ENCODE data around the gene RIPOR1.
A peak's percentile ranks its signal among the peaks of the same experiment; 100 is the strongest.

Gene RIPOR1

GRCh38 chr16:67555795-67556212, 27.2 kb downstream of the RIPOR1 start:
- no peak for DNase-seq

GRCh38 chr16:67558859-67559258, 30.2 kb downstream of the RIPOR1 start:
- no peak for DNase-seq

DNA sequence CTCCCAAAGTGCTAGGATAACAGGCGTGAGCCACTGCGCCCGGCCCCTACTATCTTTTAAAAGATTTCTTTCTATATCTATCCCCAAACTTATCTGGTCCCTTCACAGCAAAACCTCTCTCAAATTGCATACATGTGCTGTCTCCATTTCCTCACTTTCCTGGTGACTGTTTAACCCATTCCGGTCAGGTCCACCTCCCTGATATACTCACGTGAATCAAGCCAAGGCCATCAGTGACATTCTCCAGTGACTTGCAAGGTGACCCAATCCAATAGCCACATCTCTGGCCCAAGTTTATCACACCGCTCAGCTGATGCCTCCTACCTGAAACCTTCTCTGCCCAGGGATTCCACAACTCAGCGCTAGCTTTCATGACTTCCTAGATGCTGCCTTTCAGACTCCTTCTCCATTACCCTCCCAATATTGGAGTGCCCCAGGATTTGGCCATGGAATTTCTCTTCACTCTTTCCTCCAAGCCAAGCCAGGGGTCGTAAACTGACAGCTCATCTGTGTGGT, 32.3 kb downstream of the RIPOR1 start:
- no peak for DNase-seq

DNA sequence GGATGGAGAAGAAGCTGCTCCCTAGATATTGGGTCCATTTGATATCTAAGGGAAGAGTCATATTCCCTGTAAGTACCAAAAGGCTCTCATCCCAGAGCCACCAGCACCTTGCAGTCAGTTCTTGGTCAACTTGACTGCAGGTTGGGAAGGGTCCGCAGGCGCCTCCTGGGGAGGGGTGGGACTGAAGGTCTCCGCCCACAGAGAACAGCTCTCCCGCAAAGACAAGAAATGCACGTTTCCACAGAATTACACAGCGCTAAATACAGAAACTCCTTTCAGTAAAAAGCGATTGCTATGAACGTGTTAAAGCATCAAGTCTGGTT, 32.8 kb downstream of the RIPOR1 start:
- no peak for DNase-seq

GRCh38 chr16:67561824-67562525, 33.3 kb downstream of the RIPOR1 start:
- DNase-seq: peak in 55 of 56 donors; percentile 76 to 98 (median 94)

DNA sequence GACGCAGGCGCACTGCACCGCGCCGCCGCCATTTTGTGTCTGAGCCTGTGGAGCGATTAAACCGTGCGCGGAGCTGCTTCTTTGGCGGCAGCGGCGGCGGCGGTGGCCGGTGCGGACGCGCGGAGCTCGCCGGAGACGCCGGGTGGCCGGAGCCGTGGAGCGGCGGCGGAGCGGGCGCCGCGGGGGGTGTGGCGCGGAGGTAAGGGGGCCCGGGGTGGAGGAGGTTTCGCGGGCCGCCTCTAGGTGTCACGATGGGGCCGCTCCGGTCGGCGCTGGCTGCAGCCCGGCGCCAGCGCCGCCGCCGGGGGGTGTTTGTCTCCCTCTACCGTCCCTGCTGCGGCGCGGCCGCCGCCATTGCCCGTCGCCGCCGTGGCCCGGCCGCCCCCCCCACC, 33.9 kb downstream of the RIPOR1 start, which contains the start of gene CTCF:
CTCF (plus strand) TSS at position 1 of the 392 bp plus-strand sequence. CDS start 48,307 bp downstream, outside the sequence.
- DNase-seq: peak in 46 of 56 donors; percentile 55 to 93 (median 83)

DNA sequence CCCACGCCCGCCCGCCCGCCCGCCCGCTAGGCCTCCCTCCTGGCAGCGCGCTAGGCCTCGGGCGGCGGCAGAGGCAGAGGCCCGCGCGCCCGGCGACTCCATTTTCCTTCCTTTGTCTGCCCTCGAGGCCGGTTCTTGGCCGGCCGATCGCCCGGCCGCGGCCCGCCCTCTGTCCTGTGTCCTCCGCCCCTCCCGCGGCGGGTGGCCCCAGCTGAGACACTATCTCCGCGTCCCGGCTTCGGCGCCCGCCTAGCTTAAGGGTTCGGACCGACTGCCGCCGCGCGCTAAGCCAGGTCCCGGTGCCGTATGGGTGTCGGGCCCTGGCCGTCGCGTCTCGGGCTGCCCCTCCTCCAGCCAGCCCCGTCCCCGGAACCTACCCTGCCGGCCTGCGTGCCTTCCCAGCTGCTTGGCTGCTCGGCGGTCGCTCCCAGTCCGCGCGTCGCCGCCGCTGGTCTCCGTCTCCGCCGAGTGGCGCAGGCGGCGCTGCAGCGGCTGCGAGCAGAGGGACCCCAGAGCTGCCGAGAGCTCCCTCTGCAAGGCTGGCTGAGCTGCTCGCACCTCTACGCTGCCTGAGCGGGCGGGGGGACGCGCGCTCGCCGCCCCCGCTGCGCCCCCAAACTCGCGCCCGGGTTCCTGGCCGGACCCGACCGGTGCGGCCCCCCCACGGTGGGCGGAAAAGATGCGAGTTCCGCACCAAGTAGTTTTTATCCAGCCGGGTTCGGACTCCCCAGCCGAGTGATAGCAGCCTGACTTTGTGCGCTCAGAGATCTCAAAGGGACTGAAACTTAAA, 34.5 kb downstream of the RIPOR1 start:
- peak in 44 of 56 donors; percentile 26 to 82 (median 66) for DNase-seq

DNA sequence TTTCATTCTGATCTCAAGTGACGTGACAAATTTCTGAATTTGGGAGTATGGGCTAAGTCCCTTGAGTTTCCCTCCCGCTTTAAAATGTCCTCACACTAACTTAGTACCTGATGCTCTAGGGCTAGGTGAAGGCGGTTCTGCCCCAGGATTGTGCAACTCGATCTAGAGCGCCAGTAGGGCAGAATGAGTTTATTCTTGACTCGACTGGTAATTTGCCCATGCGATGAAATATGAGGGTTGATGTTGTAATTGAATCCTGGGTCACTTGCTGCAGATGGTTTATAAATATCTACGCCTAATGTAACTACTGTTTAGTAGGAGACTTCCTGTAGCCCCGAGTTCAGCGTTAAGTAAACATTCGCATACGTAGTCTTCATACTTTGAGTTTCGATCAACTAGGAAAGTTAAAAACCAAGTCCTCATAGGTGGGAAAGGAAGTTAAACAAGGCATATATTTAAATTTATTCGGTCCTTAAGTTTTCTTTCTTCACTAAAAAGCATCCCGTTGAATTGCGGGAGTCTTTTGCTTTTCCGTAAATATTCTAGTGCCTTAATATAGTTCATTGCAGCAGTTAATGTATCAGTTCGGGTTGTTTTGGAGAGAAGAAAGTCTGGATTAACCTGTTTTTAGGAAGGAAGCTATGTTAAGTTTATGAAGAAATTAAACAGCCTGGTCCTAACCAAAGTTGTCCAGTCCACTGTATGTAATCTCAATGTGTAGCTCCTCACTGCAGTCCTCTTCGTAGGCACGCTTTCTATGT, 35.3 kb downstream of the RIPOR1 start:
- no peak for DNase-seq

- no peak for DNase-seq
Observed at GRCh38 chr16:67565470-67566100, 37.0 kb downstream of the RIPOR1 start.

DNA sequence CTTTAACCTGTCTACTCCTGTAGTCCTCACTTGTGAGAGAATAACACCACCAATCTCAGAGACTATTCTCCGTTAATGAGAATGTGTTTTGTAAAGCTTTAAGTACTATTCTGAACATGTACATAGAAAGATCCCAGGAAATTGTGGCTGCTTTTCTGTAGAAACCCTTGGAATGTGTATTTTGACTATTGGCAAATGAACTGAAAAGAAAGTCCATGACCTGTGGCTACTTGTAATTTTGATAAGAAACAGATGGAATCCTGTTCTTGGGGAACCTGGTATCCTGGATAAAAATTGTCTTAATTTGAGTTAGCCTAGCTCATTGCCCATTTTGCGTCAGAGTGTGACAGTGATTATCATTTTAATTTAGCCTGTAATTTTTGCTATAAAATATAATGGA, 42.8 kb downstream of the RIPOR1 start:
- DNase-seq: no peak

GRCh38 chr16:67571981-67572431, 43.4 kb downstream of the RIPOR1 start:
- DNase-seq: no peak

- no peak for DNase-seq
Observed at GRCh38 chr16:67579686-67580085, 51.1 kb downstream of the RIPOR1 start.

DNA sequence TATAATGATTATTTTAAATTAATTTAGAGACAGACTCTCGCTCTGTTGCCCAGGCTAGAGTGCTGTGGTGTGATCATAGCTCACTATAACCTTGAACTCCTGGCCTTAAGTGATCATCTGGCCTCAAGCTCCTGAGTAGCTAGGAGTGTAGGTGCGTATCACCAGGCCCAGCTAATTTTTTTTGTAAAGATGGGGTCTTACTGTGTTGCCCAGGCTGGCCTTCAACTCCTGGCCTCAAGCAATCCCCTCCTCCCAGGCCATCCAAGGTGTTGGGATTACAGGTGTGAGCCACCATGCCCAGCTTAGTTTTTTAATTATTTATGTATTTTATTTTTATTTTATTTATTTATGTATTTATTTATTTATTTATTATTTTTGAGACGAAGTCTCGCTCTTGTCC, 51.6 kb downstream of the RIPOR1 start:
- DNase-seq: no peak

DNA sequence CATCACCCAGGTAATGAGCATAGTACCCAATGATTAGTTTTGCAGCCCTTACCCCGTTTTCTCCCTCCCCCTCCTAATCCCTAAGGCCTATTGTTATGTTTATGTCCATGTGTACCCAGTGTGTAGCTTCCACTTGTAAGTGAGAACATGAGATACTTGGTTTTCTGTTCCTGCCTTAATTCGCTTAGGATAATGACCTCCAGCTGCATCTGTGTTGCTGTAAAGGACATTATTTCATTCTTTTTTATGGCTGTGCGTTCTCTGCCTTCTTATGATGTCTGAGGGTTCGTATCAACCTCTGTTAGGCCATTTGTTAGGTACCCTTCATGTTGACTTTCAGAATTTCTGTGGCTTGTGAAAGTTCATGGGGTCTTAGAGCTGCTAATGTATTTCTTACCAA, 64.7 kb downstream of the RIPOR1 start:
- DNase-seq: no peak

DNA sequence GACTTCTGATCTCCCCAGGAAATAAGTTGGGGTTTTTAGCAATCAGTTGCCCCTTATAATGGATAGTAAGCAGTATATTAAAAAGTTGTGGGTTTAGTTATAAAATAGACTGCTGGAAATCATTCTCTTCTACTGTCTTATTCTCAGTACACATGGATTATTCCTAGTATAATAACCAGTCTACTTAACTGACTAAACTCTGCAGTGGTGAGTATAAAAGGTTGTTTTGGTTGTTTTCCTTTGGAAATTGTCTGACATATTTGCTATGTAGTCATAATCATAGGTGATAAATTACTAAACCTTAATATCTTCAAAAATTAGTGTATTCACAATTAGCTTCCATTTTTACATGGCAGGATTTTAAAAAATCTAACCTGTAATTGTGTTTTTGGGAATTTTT, 65.1 kb downstream of the RIPOR1 start:
- DNase-seq: no peak

DNA sequence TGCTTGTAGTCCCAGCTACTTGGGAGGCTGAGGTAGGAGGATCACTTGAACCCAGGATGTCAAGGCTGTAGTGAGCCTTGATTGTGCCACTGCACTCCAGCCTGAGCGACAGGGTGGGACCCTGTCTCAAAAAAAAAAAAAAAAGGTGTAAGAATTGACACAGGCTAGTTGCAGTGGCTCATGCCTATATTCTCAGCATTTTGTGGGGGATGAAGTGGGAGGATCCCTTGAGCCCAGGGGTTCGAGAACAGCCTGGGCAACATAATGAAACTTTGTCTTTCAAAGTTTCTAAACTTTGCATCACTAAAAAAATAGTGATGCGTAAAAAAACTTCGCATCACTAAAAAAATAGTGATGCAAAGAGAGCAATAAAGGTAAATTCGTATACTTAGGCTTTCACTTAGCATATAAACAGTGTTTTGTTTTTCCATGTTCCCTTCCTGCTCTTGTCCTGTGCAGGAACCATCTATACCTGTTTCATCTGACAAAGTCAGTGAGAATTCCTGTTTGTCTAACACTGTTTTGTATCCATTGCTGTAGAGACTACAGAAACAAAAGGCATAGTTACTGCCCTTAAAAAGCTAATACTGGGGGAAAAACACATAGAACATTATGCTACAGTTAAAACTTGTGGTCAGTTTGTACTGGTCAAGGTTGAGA, 65.8 kb downstream of the RIPOR1 start:
- DNase-seq: no peak

GRCh38 chr16:67594956-67595355, 66.3 kb downstream of the RIPOR1 start:
- DNase-seq: no peak
